Lower leg skin (tissue), 4 donors: Measurements from ENCODE around the gene SCRN1. TPM values are rescaled to one million over a fixed set of nuclear protein-coding genes. Genes with fewer than 3 reads are reported as not detected.

ENCODE experiments used
- DNase-seq, 2 donors: peaks; one replicate each; pipeline ENCODE4 v3.0.0-alpha.2; 2019; ENCODE audit warnings: low spot score in 2 of 2
- H3K4me3 ChIP-seq: fragments of 200-600 bp; sonication (generic); 2 replicates; pipeline ENCODE4 v1.5.1; 2017; ENCODE audit warnings: mild to moderate bottlenecking, low read depth; ENCODE audit not compliant: poor library complexity, severe bottlenecking
- POLR2A ChIP-seq, 2 donors: fragments of 450-650 bp; IDR thresholded peaks; one replicate each; pipeline ENCODE4 v1.6.1; 2016 to 2017; ENCODE audit warnings: antibody characterized with exemption in 2 of 2, mild to moderate bottlenecking in 1 of 2, moderate library complexity in 1 of 2
- WGBS, 2 donors: methylation state at CpG; one replicate each; pipeline ENCODE4 v1.1.5; 2018; 5-methylcytosine and 5-hydroxymethylcytosine counted together
- intact Hi-C: fragments of 100-400 bp; cut with DNase I; formaldehyde crosslinking; loops from one replicate; pipeline ENCODE4 v1.15.0; 2023; ENCODE audit warnings: low total_unique reads
- total RNA-seq, 4 donors: library from RNA; depleted of rRNA; stranded (reverse); fragments of >200 nt; gene quantifications; one replicate each; pipeline ENCODE4 v1.1.0, GENCODE V29; 2016
- TF ChIP-seq, protein P1 (sequence below), 3 donors: fragments of 450-650 bp; IDR thresholded peaks; one replicate each; pipeline ENCODE4 v1.5.1; 2016; ENCODE audit warnings: antibody characterized with exemption in 3 of 3, mild to moderate bottlenecking in 3 of 3, moderate library complexity in 2 of 3

SCRN1 gene
- total RNA-seq, 4 donors from 2014 or later, result 8.5 to 17.9 (median 11.5) TPM

- no peak overlapping the region for H3K4me3 ChIP-seq
- DNase-seq, result no peak
- TF ChIP-seq POLR2A (IDR thresholded peaks at IDR 0.05), result no peak
- TF ChIP-seq, protein P1, sequence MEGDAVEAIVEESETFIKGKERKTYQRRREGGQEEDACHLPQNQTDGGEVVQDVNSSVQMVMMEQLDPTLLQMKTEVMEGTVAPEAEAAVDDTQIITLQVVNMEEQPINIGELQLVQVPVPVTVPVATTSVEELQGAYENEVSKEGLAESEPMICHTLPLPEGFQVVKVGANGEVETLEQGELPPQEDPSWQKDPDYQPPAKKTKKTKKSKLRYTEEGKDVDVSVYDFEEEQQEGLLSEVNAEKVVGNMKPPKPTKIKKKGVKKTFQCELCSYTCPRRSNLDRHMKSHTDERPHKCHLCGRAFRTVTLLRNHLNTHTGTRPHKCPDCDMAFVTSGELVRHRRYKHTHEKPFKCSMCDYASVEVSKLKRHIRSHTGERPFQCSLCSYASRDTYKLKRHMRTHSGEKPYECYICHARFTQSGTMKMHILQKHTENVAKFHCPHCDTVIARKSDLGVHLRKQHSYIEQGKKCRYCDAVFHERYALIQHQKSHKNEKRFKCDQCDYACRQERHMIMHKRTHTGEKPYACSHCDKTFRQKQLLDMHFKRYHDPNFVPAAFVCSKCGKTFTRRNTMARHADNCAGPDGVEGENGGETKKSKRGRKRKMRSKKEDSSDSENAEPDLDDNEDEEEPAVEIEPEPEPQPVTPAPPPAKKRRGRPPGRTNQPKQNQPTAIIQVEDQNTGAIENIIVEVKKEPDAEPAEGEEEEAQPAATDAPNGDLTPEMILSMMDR (IDR thresholded peaks at IDR 0.05), result no peak
- intact Hi-C loops, result no loop called here
- WGBS, 2 donors, result 83 to 84% methylated on average over 3 of the region's 3 CpGs
Measured at GRCh38 chr7:29885626-29886025, 104.0 kb downstream of the SCRN1 start.

DNA sequence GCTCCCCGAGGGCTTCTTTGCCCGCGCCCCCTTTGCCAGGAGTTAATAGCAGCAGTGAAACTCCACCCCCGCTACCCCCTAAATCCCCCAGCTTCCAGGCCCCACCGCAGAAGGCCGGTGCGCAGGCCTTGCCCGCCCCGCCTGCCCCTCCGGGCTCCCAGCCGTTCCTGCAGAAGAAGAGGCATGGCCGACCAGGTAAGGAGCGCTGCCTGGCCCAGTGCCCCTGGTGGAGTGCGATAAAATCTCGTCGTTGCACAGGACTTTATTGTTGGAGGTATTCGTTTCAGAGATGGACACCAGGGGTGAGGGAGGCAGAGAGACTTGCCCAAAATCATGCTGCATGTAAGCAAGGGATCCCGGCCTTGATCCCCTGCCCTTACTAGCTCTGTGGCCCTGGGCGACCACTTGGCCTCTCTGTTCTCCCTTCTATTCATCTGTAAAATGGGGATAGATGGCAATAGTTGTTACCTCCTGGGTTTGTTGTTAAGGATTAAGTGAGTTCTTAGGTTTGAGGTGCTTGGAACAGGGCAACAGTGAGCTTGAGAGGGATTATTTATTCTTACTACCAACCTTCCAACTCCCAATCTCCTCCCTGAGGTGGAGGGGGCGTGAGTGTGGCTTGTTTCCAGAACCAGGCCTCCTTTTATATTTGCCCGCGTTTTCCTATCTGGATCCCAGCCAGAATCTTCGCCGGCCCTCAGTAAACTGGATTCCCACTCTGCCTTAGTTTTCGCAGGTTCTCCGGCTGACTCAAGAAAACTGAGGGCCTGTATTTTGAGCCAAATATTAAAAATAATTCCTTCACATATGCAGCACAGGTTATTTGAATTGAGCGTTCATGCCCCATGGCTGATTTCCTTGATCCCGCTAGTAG lies 105.0 kb downstream of the SCRN1 start:
- no peak overlapping the region for H3K4me3 ChIP-seq
- intact Hi-C loops, result no loop called here
- DNase-seq, result no peak
- TF ChIP-seq, protein P1 (IDR thresholded peaks at IDR 0.05), result no peak
- TF ChIP-seq POLR2A (IDR thresholded peaks at IDR 0.05), result no peak
- 25 to 48% methylated on average over 15 to 28 of the region's 28 CpGs for WGBS, 2 donors

GRCh38 chr7:29883462-29884398 lies 105.9 kb downstream of the SCRN1 start:
- intact Hi-C loops, result no loop called here
- H3K4me3 ChIP-seq, result no peak overlapping the region
- TF ChIP-seq, protein P1 (IDR thresholded peaks at IDR 0.05), result no peak
- TF ChIP-seq POLR2A (IDR thresholded peaks at IDR 0.05), result no peak
- WGBS, 2 donors, result 22 to 26% methylated on average over 31 to 45 of the region's 46 CpGs
- no peak for DNase-seq

GRCh38 chr7:29882481-29882880 lies 107.1 kb downstream of the SCRN1 start:
- TF ChIP-seq, protein P1 (IDR thresholded peaks at IDR 0.05), result no peak
- no peak for TF ChIP-seq POLR2A (IDR thresholded peaks at IDR 0.05)
- 94 to 95% methylated on average over 1 of the region's 1 CpG for WGBS, 2 donors
- intact Hi-C loops, result no loop called here
- DNase-seq, result no peak
- no peak overlapping the region for H3K4me3 ChIP-seq

GRCh38 chr7:29881724-29882123 lies 107.9 kb downstream of the SCRN1 start:
- intact Hi-C loops, result no loop called here
- H3K4me3 ChIP-seq, result no peak overlapping the region

More at GRCh38 chr7:29881724-29882123, 107.9 kb downstream of the SCRN1 start:
- DNase-seq, result no peak
- WGBS, 2 donors, result 80 to 86% methylated on average over 7 of the region's 7 CpGs
- TF ChIP-seq, protein P1 (IDR thresholded peaks at IDR 0.05), result no peak
- TF ChIP-seq POLR2A (IDR thresholded peaks at IDR 0.05), result no peak
